Ascending aorta (tissue), 2 donors: Measurements from ENCODE around the gene A2ML1. TPM values are rescaled to one million over a fixed set of nuclear protein-coding genes. Genes with fewer than 3 reads are reported as not detected.

Source experiments
- DNase-seq, 2 donors: peaks; one replicate each; pipeline ENCODE4 v3.0.0-alpha.2; 2019; ENCODE audit warnings: low spot score in 2 of 2
- H3K27ac ChIP-seq, 2 donors: fragments of 200-600 bp; sonication (generic); one replicate each; pipeline ENCODE4 v1.5.1; 2016 to 2017; ENCODE audit warnings: mild to moderate bottlenecking in 1 of 2
- H3K27me3 ChIP-seq: fragments of 200-600 bp; sonication (generic); one replicate; pipeline ENCODE4 v1.5.1; 2017
- H3K36me3 ChIP-seq, 2 donors: fragments of 200-600 bp; sonication (generic); one replicate each; pipeline ENCODE4 v1.5.1; 2016
- H3K4me1 ChIP-seq, 2 donors: fragments of 200-600 bp; sonication (generic); one replicate each; pipeline ENCODE4 v1.5.1; 2016 to 2017; ENCODE audit warnings: mild to moderate bottlenecking in 1 of 2
- H3K4me3 ChIP-seq, 2 donors: fragments of 200-600 bp; sonication (generic); one replicate each; pipeline ENCODE4 v1.5.1; 2016 to 2017; ENCODE audit warnings: mild to moderate bottlenecking in 1 of 2
- H3K9me3 ChIP-seq, 2 donors: fragments of 200-600 bp; sonication (generic); one replicate each; pipeline ENCODE4 v1.5.1; 2016
- intact Hi-C: fragments of 100-400 bp; cut with DNase I; formaldehyde crosslinking; loops from one replicate; pipeline ENCODE4 v1.15.1; 2023
- total RNA-seq: library from RNA; depleted of rRNA; stranded (reverse); fragments of >200 nt; gene quantifications from one replicate; pipeline ENCODE4 v1.1.0, GENCODE V29; 2016
- TF ChIP-seq, protein P1 (sequence below), 3 experiments: fragments of 200-600 bp in 2 of 3; fragments of 450-650 bp in 1 of 3; sonication (generic) in 2 of 3; IDR thresholded peaks; one replicate each; pipeline ENCODE4 v1.5.1; 2016 to 2019; ENCODE audit warnings: antibody characterized with exemption in 3 of 3, mild to moderate bottlenecking in 1 of 3, moderate library complexity in 1 of 3

Gene A2ML1
- total RNA-seq, 1 donor from 2014 or later: not detected

DNA sequence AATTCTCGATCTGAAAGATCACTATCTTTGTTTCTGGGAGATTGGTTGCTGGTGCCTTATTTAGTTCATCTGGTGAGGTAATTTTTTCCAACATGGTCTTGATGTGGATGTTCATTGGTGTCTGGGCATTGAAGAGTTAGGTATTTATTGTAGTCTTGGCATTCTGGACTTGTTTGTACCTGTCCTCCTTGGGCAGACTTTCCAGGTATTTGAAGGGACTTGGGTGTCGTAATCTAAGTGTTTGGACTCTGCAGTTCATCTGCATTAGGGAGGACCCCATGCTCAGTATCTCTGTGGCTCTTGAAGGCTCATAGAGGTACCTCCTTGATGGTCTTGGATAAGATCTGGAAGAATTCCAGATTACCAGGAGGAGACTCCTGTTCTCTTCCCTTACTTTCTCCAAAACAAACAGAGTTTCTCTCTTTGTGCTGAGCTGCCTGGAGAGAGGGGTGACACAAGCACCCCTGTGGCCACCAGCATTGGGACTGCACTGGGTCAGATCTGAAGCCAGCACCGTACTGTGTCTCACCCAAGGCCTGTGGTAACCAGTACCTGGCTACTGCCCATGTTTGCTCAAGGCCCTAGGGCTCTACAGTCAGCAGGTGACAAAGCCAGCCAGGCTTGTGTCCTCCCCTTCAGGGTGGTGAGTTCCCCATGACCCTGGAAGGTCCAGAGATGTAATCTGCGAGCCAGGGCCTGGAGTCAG is 5.3 kb downstream of the A2ML1 start:
- Histone ChIP-seq H3K36me3 (no peaks in the 10 kb centered on the region), H3K4me3 (no peak overlapping the region), H3K4me1 (no peaks in the 10 kb centered on the region), H3K9me3 (no peaks in the 10 kb centered on the region), H3K27me3 (no peaks in the 10 kb centered on the region), H3K27ac (no peak overlapping the region)
- no peak for DNase-seq
- TF ChIP-seq, protein P1, sequence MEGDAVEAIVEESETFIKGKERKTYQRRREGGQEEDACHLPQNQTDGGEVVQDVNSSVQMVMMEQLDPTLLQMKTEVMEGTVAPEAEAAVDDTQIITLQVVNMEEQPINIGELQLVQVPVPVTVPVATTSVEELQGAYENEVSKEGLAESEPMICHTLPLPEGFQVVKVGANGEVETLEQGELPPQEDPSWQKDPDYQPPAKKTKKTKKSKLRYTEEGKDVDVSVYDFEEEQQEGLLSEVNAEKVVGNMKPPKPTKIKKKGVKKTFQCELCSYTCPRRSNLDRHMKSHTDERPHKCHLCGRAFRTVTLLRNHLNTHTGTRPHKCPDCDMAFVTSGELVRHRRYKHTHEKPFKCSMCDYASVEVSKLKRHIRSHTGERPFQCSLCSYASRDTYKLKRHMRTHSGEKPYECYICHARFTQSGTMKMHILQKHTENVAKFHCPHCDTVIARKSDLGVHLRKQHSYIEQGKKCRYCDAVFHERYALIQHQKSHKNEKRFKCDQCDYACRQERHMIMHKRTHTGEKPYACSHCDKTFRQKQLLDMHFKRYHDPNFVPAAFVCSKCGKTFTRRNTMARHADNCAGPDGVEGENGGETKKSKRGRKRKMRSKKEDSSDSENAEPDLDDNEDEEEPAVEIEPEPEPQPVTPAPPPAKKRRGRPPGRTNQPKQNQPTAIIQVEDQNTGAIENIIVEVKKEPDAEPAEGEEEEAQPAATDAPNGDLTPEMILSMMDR (IDR thresholded peaks at IDR 0.05): no peak
- intact Hi-C loops: no loop called here

DNA sequence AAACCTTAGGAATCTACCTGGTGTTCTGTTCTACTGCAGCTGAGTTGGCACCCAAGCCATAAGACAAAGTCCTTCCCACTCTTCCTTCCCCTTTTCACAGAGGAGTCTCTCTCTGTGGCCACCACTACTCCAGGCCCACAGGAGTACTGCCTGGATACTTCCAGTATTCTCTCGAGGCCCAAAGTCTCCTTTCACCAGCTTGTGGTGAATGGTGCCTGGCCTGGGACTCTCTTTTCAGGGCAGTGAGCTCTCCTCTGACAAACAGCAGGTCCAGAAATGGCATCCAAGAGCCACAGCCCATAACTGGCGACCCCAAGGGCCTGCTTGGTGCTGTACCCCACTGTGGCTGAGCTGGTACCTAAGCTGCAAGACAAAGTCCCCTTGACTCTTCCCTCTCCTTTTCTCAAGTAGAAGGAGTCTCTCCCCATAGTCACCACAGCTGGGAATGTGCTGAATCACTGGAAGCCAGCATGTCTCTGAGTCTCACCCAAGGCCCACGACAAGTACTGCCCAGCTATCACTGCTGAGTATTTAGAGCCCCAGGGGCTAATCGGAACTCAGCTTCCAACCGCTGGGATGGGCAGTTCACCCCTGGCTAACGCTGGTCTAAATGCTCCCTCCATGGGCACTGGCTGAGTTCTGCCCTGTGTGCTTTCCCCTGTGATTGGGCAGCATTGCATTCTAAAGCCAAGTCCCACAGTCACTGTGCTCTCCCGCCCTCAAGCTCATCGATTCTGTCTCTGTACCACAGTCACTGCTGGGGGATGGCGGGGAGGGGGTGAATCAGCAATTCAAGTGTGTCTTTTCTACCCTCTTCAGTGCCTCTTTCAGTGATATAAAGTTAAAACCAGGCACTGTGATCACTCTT is 6.1 kb downstream of the A2ML1 start:
- no peaks in the 10 kb centered on the region for H3K36me3 ChIP-seq
- no peak overlapping the region for H3K27ac ChIP-seq
- H3K9me3 ChIP-seq: no peaks in the 10 kb centered on the region
- TF ChIP-seq, protein P1 (IDR thresholded peaks at IDR 0.05): no peak
- no peaks in the 10 kb centered on the region for H3K27me3 ChIP-seq
- H3K4me3 ChIP-seq: no peak overlapping the region
- no peaks in the 10 kb centered on the region for H3K4me1 ChIP-seq
- intact Hi-C loops: no loop called here
- DNase-seq: no peak

DNA sequence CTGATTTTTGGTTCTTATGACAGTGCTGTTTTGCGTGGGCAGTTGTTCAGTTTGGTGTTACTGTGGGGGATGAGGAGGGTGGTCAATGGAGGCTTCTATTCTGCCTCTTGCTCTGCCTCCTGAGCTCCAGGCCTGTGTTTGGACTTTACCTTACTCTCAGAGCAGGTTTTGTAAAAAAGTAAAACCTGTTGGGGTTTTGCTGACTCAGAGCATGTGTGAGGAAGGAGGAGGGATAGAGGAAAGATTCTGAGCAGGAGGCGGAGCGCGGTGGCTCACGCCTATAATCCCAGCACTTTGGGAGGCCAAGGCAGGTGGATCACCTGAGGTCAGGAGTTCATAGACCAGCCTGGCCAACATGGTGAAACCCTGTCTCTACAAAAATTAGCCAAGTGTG is 6.7 kb downstream of the A2ML1 start:
- TF ChIP-seq, protein P1 (IDR thresholded peaks at IDR 0.05): no peak
- Histone ChIP-seq H3K9me3 (no peaks in the 10 kb centered on the region), H3K4me1 (no peaks in the 10 kb centered on the region), H3K36me3 (no peaks in the 10 kb centered on the region), H3K4me3 (no peak overlapping the region), H3K27me3 (no peaks in the 10 kb centered on the region), H3K27ac (no peak overlapping the region)
- no peak for DNase-seq
- intact Hi-C loops: no loop called here

DNA sequence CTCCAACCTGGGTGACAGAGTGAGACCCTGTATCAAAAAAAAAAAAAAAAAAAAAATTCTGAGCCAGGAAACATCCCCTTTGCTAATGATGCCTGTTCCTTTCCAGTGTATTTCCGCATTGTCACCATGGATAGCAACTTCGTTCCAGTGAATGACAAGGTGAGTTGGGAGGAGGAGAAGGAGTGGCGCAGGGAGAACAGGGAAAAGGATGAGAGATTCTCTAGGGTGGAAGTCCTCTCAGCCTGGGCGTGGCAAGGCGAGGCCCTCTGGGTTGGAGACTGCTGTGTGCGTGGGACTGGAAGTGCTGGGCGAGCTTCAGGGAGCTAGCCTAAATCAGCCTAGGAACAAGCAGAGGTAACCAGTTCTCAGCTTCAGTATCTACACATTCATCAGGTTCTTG is 7.2 kb downstream of the A2ML1 start:
- intact Hi-C loops: no loop called here
- TF ChIP-seq, protein P1 (IDR thresholded peaks at IDR 0.05): no peak
- Histone ChIP-seq H3K27ac (no peak overlapping the region), H3K9me3 (no peaks in the 10 kb centered on the region), H3K27me3 (no peaks in the 10 kb centered on the region), H3K36me3 (no peaks in the 10 kb centered on the region), H3K4me1 (no peaks in the 10 kb centered on the region), H3K4me3 (no peak overlapping the region)
- DNase-seq: no peak

DNA sequence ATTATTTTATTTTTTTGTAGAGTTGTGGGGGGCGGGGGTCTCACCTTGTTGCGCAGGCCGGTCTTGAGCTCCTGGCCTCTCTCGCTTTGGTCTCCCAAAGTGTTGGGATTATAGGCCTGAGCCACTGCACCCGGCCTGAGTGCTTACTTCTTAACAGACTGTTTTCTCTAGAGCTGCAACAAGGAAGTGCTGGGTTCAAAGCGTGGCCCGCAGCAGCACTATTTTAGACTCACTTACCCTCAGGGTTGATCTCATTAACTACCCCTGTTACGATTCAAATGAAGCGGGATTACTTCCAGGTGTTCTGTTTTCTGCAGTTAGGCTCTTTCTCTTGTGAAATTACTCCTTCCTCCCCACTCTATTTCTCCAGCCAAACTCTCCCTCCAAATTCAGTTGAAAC is 8.7 kb downstream of the A2ML1 start:
- Histone ChIP-seq H3K4me1 (no peaks in the 10 kb centered on the region), H3K9me3 (no peaks in the 10 kb centered on the region), H3K4me3 (no peak overlapping the region), H3K36me3 (no peaks in the 10 kb centered on the region), H3K27me3 (no peaks in the 10 kb centered on the region), H3K27ac (no peak overlapping the region)
- no peak for DNase-seq
- TF ChIP-seq, protein P1 (IDR thresholded peaks at IDR 0.05): no peak
- intact Hi-C loops: no loop called here
